GM12875 (cell line): Measurements from ENCODE around the gene ESR2.

Experiments used
- H3K4me3 ChIP-seq: one replicate; pipeline ENCODE4 v1.5.1; 2011; ENCODE audit warnings: low read depth, low read length, control low read depth
- CTCF ChIP-seq: IDR thresholded peaks from 2 replicates; pipeline ENCODE4 v1.5.1; 2011; ENCODE audit warnings: low read depth, mild to moderate bottlenecking, control low read depth, inconsistent platforms, low read length, moderate library complexity, borderline replicate concordance; ENCODE audit not compliant: insufficient read depth

The ESR2 gene

GRCh38 chr14:64210216-64210615, 84.0 kb downstream of the ESR2 start:
- H3K4me3 ChIP-seq, result no peak overlapping the region
- TF ChIP-seq CTCF, result no peak

- H3K4me3 ChIP-seq, result no peak overlapping the region
- TF ChIP-seq CTCF, result no peak
These were observed 84.6 kb downstream of the ESR2 start for GRCh38 chr14:64209444-64210131.

DNA sequence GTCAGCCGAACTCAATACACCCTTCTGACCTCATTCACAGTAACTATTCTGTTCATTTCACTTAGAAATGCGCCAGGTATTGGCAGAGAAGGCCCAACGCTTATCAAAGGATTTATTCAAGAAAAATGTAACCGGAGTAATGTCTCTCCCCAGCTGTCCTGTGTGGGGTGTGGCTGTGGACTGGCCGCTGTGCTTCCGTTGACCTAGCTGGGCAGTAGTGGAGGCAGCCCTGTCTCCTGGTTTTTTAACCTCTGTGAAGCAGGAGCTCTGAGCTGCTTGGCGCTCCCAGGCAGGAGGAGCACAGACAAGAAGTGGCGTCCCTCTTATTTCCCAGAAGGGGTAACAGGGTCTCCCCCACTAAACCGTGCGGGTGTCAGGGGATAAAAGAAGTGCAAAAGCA, 85.2 kb downstream of the ESR2 start:
- H3K4me3 ChIP-seq, result no peak overlapping the region
- no peak for TF ChIP-seq CTCF

GRCh38 chr14:64208261-64208660, 85.9 kb downstream of the ESR2 start:
- H3K4me3 ChIP-seq, result no peak overlapping the region
- TF ChIP-seq CTCF, result no peak

DNA sequence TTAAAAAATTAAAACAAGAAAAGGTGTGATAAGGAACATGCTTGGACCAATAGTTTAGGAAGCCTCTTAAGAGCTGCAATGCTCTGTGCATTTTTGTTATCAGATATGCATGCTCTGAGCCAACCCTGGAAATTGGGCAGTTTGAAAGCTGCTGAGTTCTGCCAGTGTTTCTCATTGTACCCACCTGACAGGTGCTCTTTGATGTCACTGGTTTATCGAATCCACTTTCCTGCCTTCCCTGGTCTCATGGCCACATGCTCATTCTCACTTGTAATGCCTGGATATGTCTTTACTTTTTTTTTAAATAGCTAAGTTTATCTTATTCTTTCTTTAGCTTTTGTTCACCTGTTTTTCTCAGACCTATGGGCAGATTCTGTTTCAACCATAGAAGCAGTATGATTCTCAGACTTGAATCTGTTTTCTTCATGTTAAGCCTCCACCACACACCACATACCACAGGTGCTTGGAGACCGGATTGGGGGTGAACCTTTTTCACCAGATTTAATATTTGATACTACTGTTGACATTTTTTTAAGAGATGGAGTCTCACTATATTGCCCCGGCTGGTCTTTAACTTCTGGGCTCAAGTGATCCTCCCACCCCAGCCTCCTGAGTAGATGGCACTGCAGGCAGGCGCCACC, 90.7 kb downstream of the ESR2 start:
- no peak overlapping the region for H3K4me3 ChIP-seq
- TF ChIP-seq CTCF, result no peak

- TF ChIP-seq CTCF, result no peak
- H3K4me3 ChIP-seq, result no peak overlapping the region
These were observed 91.5 kb downstream of the ESR2 start for GRCh38 chr14:64202716-64203115.

- no peak overlapping the region for H3K4me3 ChIP-seq
- TF ChIP-seq CTCF, result no peak
These were observed 92.1 kb downstream of the ESR2 start for GRCh38 chr14:64201921-64202545.
